Measurements from ENCODE around the gene RMDN2.

- TF ChIP-seq CTCF (conservative IDR thresholded peaks at IDR 0.05) (no peak), EZH2 (IDR thresholded peaks at IDR 0.05; ENCODE audit: low read depth) (no peak)
Observed at GRCh38 chr2:37894601-37895000, 30.5 kb upstream of the RMDN2 start.
